ENCODE data around the gene ACTRT2. TPM values are rescaled to one million over a fixed set of nuclear protein-coding genes. Genes with fewer than 3 reads are reported as not detected.

ACTRT2 gene
- total RNA-seq, 1 donor from 2014 or later = not detected

- H3K9me3 Mint-ChIP-seq (ENCODE audit: unreplicated experiment) = peaks cover 5% of the 10 kb centered on the region
- no peaks in the 10 kb centered on the region for H3K4me1 Mint-ChIP-seq (ENCODE audit: unreplicated experiment)
- no peak for TF ChIP-seq CTCF (IDR thresholded peaks at IDR 0.05; ENCODE audit: unreplicated experiment)
- H3K27ac Mint-ChIP-seq (ENCODE audit: unreplicated experiment) = no peak overlapping the region
- peaks cover 4% of the 10 kb centered on the region for H3K36me3 Mint-ChIP-seq (ENCODE audit: low read depth, unreplicated experiment)
- no peak overlapping the region for H3K4me3 Mint-ChIP-seq (ENCODE audit: unreplicated experiment)
- no peak for DNase-seq (ENCODE audit: low spot score)
- peaks cover 5% of the 10 kb centered on the region for H3K27me3 Mint-ChIP-seq (ENCODE audit: unreplicated experiment)
Observed at GRCh38 chr1:3002349-3003038, 18.8 kb upstream of the ACTRT2 start.

GRCh38 chr1:3003039-3003940 lies 18.0 kb upstream of the ACTRT2 start:
- DNase-seq (ENCODE audit: low spot score) = no peak
- H3K4me1 Mint-ChIP-seq (ENCODE audit: unreplicated experiment) = no peaks in the 10 kb centered on the region
- H3K36me3 Mint-ChIP-seq (ENCODE audit: low read depth, unreplicated experiment) = peaks cover 10% of the 10 kb centered on the region
- no peak overlapping the region for H3K4me3 Mint-ChIP-seq (ENCODE audit: unreplicated experiment)
- no peak for TF ChIP-seq CTCF (IDR thresholded peaks at IDR 0.05; ENCODE audit: unreplicated experiment)
- H3K9me3 Mint-ChIP-seq (ENCODE audit: unreplicated experiment) = peaks cover 9% of the 10 kb centered on the region
- peaks cover 5% of the 10 kb centered on the region for H3K27me3 Mint-ChIP-seq (ENCODE audit: unreplicated experiment)
- H3K27ac Mint-ChIP-seq (ENCODE audit: unreplicated experiment) = no peak overlapping the region

- Mint-ChIP-seq H3K4me1 (ENCODE audit: unreplicated experiment) (no peaks in the 10 kb centered on the region), H3K27ac (ENCODE audit: unreplicated experiment) (no peak overlapping the region), H3K27me3 (ENCODE audit: unreplicated experiment) (peaks cover 6% of the 10 kb centered on the region), H3K9me3 (ENCODE audit: unreplicated experiment) (peaks cover 13% of the 10 kb centered on the region), H3K4me3 (ENCODE audit: unreplicated experiment) (no peak overlapping the region), H3K36me3 (ENCODE audit: low read depth, unreplicated experiment) (peaks cover 10% of the 10 kb centered on the region)
- DNase-seq (ENCODE audit: low spot score) = no peak
- TF ChIP-seq CTCF (IDR thresholded peaks at IDR 0.05; ENCODE audit: unreplicated experiment) = no peak
Observed at GRCh38 chr1:3003941-3004270, 17.4 kb upstream of the ACTRT2 start.

GRCh38 chr1:3004285-3005205 lies 16.7 kb upstream of the ACTRT2 start:
- peaks cover 10% of the 10 kb centered on the region for H3K36me3 Mint-ChIP-seq (ENCODE audit: low read depth, unreplicated experiment)
- no peak overlapping the region for H3K27ac Mint-ChIP-seq (ENCODE audit: unreplicated experiment)
- no peak for DNase-seq (ENCODE audit: low spot score)
- H3K27me3 Mint-ChIP-seq (ENCODE audit: unreplicated experiment) = peaks cover 4% of the 10 kb centered on the region
- no peak for TF ChIP-seq CTCF (IDR thresholded peaks at IDR 0.05; ENCODE audit: unreplicated experiment)
- peaks cover 13% of the 10 kb centered on the region for H3K9me3 Mint-ChIP-seq (ENCODE audit: unreplicated experiment)
- no peak overlapping the region for H3K4me3 Mint-ChIP-seq (ENCODE audit: unreplicated experiment)
- H3K4me1 Mint-ChIP-seq (ENCODE audit: unreplicated experiment) = no peaks in the 10 kb centered on the region

Measured in endothelial cell (in vitro differentiated cells).